A549 (cell line): ENCODE results near the gene ABHD11.

Experiments used
- BHLHE40 ChIP-seq: IDR thresholded peaks from 2 replicates; pipeline ENCODE4 v1.6.1; 2012; ENCODE audit warnings: low read depth, low read length, inconsistent platforms
- CBX8 ChIP-seq: fragments of 200-600 bp; sonication (generic); IDR thresholded peaks from 2 replicates; pipeline ENCODE4 v1.6.1; 2016
- CHD4 ChIP-seq: fragments of 200-600 bp; sonication (generic); IDR thresholded peaks from 2 replicates; pipeline ENCODE4 v1.6.1; 2016; ENCODE audit warnings: antibody characterized with exemption, mild to moderate bottlenecking, borderline replicate concordance
- CTCF ChIP-seq: fragments of >200 bp; sonication (Bioruptor Twin); formaldehyde crosslinking; IDR thresholded peaks from 3 replicates; pipeline ENCODE4 v1.5.1; 2016
- FOSL2 ChIP-seq, 2 experiments: fragments of 450-650 bp in 1 of 2; fragments of >200 bp in 1 of 2; sonication (Bioruptor Twin) in 1 of 2; formaldehyde crosslinking; IDR thresholded peaks; 2 replicates each; pipeline versions ENCODE4 v1.5.0 to v1.6.1; 2016 to 2020; ENCODE audit warnings: mild to moderate bottlenecking in 1 of 2, moderate library complexity in 1 of 2
- HMGXB4 ChIP-seq: fragments of 250-450 bp; sonication (Bioruptor Pico); IDR thresholded peaks from 2 replicates; pipeline ENCODE4 v1.5.0; 2021; ENCODE audit warnings: mild to moderate bottlenecking, moderate library complexity, borderline replicate concordance
- MAFK ChIP-seq: fragments of 450-650 bp; IDR thresholded peaks from 2 replicates; pipeline ENCODE4 v1.6.1; 2014; ENCODE audit not compliant: partially characterized antibody
- MAZ ChIP-seq: fragments of 150-350 bp; IDR thresholded peaks from 2 replicates; pipeline ENCODE4 v1.6.1; 2014; ENCODE audit warnings: antibody characterized with exemption, low read depth, low read length, borderline replicate concordance
- POLR2A ChIP-seq: IDR thresholded peaks from 2 replicates; pipeline ENCODE4 v1.6.1; 2012; ENCODE audit warnings: mild to moderate bottlenecking, low read length

GRCh38 chr7:73762659-73762999 lies 24.0 kb upstream of the ABHD11 start:
- TF ChIP-seq BHLHE40 (no peak), CTCF (no peak), CHD4 (no peak), MAFK (no peak), CBX8 (no peak), MAZ (no peak), FOSL2 (IDR thresholded peaks at IDR 0.05) (no peak), FOSL2 (CRISPR knock-in tag; IDR thresholded peaks at IDR 0.05) (no peak), POLR2A (no peak), HMGXB4 (no peak)
